Measurements from ENCODE around the gene MAP6D1. TPM values are rescaled to one million over a fixed set of nuclear protein-coding genes. Genes with fewer than 3 reads are reported as not detected.

Gene MAP6D1
- total RNA-seq, 1 experiment from 2014 or later: 2.9 TPM

GRCh38 chr3:183817639-183818038 is 7.7 kb downstream of the MAP6D1 start:
- Mint-ChIP-seq H3K4me3 (ENCODE audit: unreplicated experiment) (no peak overlapping the region), H3K4me1 (ENCODE audit: low read depth, unreplicated experiment) (no peaks in the 10 kb centered on the region), H3K27ac (ENCODE audit: unreplicated experiment) (peak overlapping the region; percentile 63), H3K27me3 (ENCODE audit: insufficient read depth, unreplicated experiment) (no peaks in the 10 kb centered on the region), H3K9me3 (ENCODE audit: unreplicated experiment) (no peaks in the 10 kb centered on the region), H3K36me3 (ENCODE audit: insufficient read depth, unreplicated experiment) (peaks cover 39% of the 10 kb centered on the region)
- CTCF ChIA-PET: no interaction called here
- POLR2A ChIA-PET: no interaction called here
- H3K4me3 ChIP-seq (ENCODE audit: low read depth, low read length): no peak overlapping the region
- intact Hi-C loops (cut with micrococcal nuclease; ENCODE audit: unreplicated experiment): no loop called here
- H3K27me3 ChIP-seq (replicated peaks; ENCODE audit: control insufficient read depth, insufficient read depth, low read length): no peaks in the 10 kb centered on the region
- H3K4me1 ChIP-seq: no peaks in the 10 kb centered on the region
- no peak for DNase-seq
- TF ChIP-seq CTCF (IDR thresholded peaks at IDR 0.05; ENCODE audit: insufficient read depth in 1 of 2, low read depth in 1 of 2, low read length in 1 of 2, severe bottlenecking in 1 of 2, unreplicated experiment in 1 of 2): no peak
- no peaks in the 10 kb centered on the region for H3K36me3 ChIP-seq (ENCODE audit: control insufficient read depth, insufficient read depth, low read length)
- H3K9me3 ChIP-seq: no peaks in the 10 kb centered on the region
- BruUV-seq (replicated peaks): no TSS peak

GRCh38 chr3:183816681-183817510 is 8.5 kb downstream of the MAP6D1 start:
- DNase-seq: no peak
- H3K4me1 ChIP-seq: no peaks in the 10 kb centered on the region
- no peaks in the 10 kb centered on the region for H3K36me3 ChIP-seq (ENCODE audit: control insufficient read depth, insufficient read depth, low read length)
- Mint-ChIP-seq H3K36me3 (ENCODE audit: insufficient read depth, unreplicated experiment) (peaks cover 41% of the 10 kb centered on the region), H3K4me3 (ENCODE audit: unreplicated experiment) (no peak overlapping the region), H3K27me3 (ENCODE audit: insufficient read depth, unreplicated experiment) (no peaks in the 10 kb centered on the region), H3K27ac (ENCODE audit: unreplicated experiment) (peak overlapping the region; percentile 63), H3K9me3 (ENCODE audit: unreplicated experiment) (no peaks in the 10 kb centered on the region), H3K4me1 (ENCODE audit: low read depth, unreplicated experiment) (no peaks in the 10 kb centered on the region)
- POLR2A ChIA-PET: no interaction called here
- no peaks in the 10 kb centered on the region for H3K9me3 ChIP-seq
- intact Hi-C loops (cut with micrococcal nuclease; ENCODE audit: unreplicated experiment): no loop called here
- no peak for TF ChIP-seq CTCF (IDR thresholded peaks at IDR 0.05; ENCODE audit: insufficient read depth in 1 of 2, low read depth in 1 of 2, low read length in 1 of 2, severe bottlenecking in 1 of 2, unreplicated experiment in 1 of 2)
- CTCF ChIA-PET: no interaction called here
- BruUV-seq (replicated peaks): no TSS peak
- H3K4me3 ChIP-seq (ENCODE audit: low read depth, low read length): no peak overlapping the region
- H3K27me3 ChIP-seq (replicated peaks; ENCODE audit: control insufficient read depth, insufficient read depth, low read length): no peaks in the 10 kb centered on the region

GRCh38 chr3:183815951-183816475 is 9.4 kb downstream of the MAP6D1 start:
- Mint-ChIP-seq H3K4me3 (ENCODE audit: unreplicated experiment) (no peak overlapping the region), H3K27me3 (ENCODE audit: insufficient read depth, unreplicated experiment) (no peaks in the 10 kb centered on the region)

More at GRCh38 chr3:183815951-183816475, 9.4 kb downstream of the MAP6D1 start:
- ChIA-PET POLR2A (no interaction called here), CTCF (interaction anchor here (0.7 kb wide), 1 partner anchor 8 kb away, joined by 3 read pairs; no protein-coding TSS in a partner anchor)
- intact Hi-C loops (cut with micrococcal nuclease; ENCODE audit: unreplicated experiment): no loop called here
- no TSS peak for BruUV-seq (replicated peaks)
- no peak overlapping the region for H3K4me3 ChIP-seq (ENCODE audit: low read depth, low read length)
- no peaks in the 10 kb centered on the region for H3K9me3 ChIP-seq
- H3K4me1 ChIP-seq: no peaks in the 10 kb centered on the region
- H3K27me3 ChIP-seq (replicated peaks; ENCODE audit: control insufficient read depth, insufficient read depth, low read length): no peaks in the 10 kb centered on the region
- Mint-ChIP-seq H3K4me1 (ENCODE audit: low read depth, unreplicated experiment) (no peaks in the 10 kb centered on the region), H3K27ac (ENCODE audit: unreplicated experiment) (no peak overlapping the region), H3K9me3 (ENCODE audit: unreplicated experiment) (no peaks in the 10 kb centered on the region), H3K36me3 (ENCODE audit: insufficient read depth, unreplicated experiment) (peaks cover 44% of the 10 kb centered on the region)
- no peak for TF ChIP-seq CTCF (IDR thresholded peaks at IDR 0.05; ENCODE audit: insufficient read depth in 1 of 2, low read depth in 1 of 2, low read length in 1 of 2, severe bottlenecking in 1 of 2, unreplicated experiment in 1 of 2)
- DNase-seq: no peak
- H3K36me3 ChIP-seq (ENCODE audit: control insufficient read depth, insufficient read depth, low read length): peaks cover under 1% of the 10 kb centered on the region; the same call in 1 of the 2 replicates
